ENCODE measurements around the gene CD52.

DNA sequence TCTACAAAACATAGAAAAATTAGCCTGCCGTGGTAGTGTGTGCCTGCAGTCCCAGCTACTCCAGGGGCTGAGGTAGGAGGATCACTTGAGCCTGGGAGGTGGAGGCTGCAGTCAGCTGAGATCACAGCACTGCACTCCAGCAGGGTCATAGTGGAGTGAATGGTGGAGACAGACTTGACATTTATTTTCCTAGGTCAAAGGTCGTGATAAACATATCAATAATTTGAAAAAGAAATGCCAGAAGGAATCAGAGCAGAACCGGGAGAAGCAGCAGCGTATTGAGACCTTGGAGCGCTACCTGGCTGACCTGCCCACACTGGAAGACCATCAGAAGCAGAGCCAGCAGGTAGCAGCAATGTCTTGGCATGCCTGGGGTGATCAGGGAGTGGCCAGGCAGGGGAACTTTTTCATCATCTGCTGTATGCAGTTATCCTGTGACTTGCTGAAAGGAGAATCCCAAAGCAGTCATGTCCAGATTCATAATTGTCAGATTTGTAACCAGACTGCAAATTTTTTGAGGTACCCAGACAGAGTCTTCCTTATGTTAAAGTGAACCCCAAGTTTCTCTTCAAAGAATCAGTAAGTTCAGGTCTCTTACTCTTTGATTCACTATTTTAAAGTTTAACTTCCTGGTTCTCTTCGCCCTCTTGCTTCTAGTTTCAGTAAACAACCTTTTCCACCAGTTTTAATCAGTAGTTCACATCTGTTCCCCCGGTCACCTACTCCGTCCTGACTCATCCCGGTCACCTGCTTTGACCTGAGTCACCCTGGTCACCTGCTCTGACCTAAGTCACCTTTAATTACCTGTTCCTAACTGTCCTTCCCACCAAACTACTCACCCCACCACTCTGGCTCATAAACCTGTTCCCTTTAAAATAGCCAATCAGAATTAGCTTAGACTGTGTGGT is 49.2 kb upstream of the CD52 start:
- TF ChIP-seq, protein P1, sequence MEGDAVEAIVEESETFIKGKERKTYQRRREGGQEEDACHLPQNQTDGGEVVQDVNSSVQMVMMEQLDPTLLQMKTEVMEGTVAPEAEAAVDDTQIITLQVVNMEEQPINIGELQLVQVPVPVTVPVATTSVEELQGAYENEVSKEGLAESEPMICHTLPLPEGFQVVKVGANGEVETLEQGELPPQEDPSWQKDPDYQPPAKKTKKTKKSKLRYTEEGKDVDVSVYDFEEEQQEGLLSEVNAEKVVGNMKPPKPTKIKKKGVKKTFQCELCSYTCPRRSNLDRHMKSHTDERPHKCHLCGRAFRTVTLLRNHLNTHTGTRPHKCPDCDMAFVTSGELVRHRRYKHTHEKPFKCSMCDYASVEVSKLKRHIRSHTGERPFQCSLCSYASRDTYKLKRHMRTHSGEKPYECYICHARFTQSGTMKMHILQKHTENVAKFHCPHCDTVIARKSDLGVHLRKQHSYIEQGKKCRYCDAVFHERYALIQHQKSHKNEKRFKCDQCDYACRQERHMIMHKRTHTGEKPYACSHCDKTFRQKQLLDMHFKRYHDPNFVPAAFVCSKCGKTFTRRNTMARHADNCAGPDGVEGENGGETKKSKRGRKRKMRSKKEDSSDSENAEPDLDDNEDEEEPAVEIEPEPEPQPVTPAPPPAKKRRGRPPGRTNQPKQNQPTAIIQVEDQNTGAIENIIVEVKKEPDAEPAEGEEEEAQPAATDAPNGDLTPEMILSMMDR (IDR thresholded peaks at IDR 0.05), result no peak
- TF ChIP-seq POLR2A (IDR thresholded peaks at IDR 0.05), result no peak

Data from uterus (tissue), 2 donors.